HG02884 (cell line): ENCODE data around the gene PRH2.
A peak's percentile ranks its signal among the peaks of the same experiment; 100 is the strongest.

Experiments
- ATAC-seq: cut with Tn5 transposase; IDR thresholded peaks from one replicate; pipeline ENCODE4 v1.9.1; 2021; ENCODE audit warnings: mild to moderate bottlenecking, moderate library complexity; ENCODE audit not compliant: unreplicated experiment

The PRH2 gene

DNA sequence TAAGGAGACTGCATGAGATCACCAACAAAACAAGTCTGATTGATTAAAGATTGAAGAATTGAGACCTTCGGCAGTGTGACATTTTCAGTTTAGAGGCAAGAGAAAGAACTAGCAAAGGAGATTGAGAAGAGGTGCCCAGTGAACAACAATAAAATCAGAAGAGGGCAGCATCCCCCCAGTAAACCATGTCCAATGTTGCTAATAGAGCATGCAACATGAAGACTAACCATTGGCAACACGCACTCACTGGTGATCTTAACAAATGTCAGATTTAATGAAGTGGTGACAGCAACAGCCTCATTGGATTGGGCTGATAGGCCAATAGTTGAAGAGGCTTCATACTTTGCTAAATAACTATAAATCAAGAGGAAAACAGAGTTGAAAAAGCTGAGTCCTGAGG is 30.8 kb downstream of the PRH2 start:
- ATAC-seq = no peak

DNA sequence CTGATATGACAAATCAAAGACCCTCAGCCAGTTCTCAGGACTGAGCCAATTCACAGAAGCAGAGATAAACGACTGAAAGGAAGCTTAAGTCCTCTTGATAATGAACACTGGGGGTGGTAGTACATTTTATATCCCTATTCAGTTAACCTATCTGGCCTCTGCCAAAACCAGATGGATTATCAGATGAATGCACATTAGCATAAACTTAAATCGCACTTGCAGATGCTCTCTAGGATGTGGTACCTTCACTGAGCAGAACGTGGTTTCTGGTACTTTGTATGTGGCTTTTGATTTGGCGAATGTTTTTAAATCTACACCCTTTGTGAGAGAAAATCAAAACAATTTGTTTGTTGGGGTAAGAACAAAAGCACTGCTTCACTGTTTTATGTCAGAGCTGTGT is 31.2 kb downstream of the PRH2 start:
- no peak for ATAC-seq

DNA sequence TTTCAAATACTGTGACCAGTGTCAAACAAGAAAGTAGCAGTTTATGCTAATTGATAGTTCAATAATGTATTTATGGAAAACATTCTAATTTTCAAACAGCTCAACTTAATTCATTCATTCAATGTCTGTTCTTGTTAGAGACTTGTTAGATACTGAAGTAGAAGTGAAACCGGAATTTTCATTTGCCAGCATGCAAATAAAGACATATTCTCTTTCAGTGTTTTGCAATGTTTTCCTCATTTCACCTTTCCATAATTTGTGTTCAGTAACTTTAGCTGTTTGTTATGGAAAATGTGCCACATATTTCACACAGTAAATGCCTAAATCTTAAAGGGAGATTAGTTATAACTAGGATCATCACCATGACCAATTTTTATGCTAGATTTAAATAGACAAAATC is 36.4 kb downstream of the PRH2 start:
- no peak for ATAC-seq

DNA sequence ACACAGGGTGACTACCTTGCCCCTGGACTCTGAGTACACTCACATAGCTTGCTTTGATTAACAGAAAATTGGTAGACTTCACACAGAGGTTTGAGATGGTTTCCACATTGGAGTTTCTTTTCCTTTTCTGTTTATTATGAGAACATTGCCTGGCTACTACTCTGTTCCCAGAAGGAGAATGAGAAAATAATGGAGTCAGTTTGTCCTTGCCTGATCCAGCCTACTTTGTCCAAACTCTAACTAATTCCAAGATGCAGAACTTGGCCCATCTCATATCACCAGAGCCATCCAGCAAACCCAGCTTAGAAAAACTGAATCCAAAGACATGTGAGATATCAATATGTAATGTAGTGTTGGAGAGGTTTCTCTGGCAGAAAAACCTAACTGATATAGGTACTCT is 37.3 kb downstream of the PRH2 start:
- no peak for ATAC-seq

DNA sequence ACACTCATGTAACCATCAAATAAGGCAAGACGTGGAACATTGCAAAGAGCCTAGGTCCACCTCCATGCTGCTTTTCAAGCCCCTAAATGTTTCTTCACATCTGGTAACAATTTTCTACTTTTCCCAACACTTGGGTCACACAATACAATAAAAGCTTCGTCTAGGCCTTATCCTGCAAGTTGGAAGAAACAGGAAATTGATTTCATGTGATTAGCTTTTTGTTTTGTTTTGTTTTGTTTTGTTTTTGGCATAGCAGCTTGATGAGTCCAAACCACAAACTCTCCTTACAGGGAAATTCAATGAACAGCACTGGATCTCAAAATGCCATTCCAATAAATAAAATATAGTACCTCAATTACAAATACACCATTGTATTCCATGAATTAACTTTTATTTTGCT is 38.4 kb downstream of the PRH2 start:
- no peak for ATAC-seq

DNA sequence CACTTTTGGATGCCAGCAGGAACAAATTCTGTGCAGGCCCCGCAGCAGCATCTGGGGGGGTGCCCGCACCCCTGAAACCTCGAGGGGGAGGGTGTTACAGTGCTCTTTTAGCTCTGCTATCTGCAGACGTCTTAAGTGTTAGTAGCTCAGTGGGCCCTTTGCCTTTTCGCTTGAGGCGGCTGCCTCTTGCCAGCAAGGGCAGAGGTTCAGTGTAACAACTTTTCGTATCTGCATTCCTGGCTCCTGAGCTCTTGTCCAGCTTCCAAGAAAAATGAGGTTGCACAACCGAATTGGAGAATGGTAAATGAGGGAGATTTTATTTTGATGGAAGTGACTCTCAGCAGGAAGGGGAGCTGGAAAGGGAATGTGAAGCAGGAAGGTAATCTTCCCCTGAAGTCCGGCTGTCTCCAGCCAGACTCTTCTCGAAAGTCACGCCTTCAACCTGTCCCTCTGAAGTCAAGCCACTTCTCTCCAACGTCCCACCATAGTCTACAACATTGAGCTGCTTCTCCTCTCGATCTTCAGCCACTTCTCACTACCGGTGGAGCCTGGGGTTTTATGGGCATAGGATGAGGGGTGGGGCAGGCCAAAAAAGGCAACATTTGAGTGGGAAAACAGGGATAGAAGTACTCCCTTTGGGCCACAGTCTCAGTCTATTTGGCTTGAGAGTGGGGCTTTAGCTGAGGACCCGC is 39.9 kb downstream of the PRH2 start:
- no peak for ATAC-seq

DNA sequence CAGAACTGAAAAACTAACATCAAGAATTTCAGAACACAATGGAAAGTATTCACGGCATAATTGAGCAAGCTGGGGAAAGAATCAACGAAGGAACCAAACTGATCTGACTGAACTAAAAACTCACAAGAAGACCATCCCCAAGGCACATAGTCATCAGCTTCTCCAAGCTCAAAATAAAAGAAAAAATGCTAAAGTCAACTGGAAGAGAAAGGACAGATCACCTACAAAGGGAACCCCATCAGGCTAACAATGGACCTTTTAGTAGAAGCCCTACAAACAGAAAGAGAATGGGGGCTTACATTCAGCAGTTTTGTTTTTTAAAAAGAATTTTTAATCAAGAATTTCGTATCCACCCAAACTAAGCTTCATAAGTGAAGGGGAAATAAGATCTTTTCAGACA is 45.9 kb downstream of the PRH2 start:
- no peak for ATAC-seq

DNA sequence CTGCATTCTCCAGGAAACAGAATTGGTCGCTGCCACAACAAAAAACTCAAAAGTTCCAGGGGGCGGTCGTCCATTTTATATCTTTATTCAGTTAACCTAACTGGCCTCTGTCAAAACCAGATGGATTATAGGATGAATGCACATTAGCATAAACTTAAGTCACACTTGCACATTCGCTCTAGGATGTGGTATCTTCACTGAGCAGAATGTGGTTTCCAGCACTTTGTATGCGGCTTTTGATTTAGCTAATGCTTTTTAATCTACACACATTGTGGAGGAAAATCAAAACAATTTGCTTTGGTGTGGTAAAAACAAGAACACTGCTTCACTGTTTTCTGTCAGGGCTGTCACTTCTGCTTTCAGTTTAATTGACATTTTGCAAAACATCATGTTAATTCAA is 53.2 kb downstream of the PRH2 start:
- peak; percentile 45 for ATAC-seq
